HK-2 (cell line): Measurements from ENCODE around the gene COG4.
"Not testable (repeated sequence)": the region's sequence is repeated elsewhere in the genome, so short reads cannot be mapped to it uniquely, and the experiment has no call there.

Source experiments
- DNase-seq: peaks from one replicate; pipeline ENCODE4 v3.0.0-alpha.2; 2018; ENCODE audit not compliant: unreplicated experiment

The COG4 gene

DNA sequence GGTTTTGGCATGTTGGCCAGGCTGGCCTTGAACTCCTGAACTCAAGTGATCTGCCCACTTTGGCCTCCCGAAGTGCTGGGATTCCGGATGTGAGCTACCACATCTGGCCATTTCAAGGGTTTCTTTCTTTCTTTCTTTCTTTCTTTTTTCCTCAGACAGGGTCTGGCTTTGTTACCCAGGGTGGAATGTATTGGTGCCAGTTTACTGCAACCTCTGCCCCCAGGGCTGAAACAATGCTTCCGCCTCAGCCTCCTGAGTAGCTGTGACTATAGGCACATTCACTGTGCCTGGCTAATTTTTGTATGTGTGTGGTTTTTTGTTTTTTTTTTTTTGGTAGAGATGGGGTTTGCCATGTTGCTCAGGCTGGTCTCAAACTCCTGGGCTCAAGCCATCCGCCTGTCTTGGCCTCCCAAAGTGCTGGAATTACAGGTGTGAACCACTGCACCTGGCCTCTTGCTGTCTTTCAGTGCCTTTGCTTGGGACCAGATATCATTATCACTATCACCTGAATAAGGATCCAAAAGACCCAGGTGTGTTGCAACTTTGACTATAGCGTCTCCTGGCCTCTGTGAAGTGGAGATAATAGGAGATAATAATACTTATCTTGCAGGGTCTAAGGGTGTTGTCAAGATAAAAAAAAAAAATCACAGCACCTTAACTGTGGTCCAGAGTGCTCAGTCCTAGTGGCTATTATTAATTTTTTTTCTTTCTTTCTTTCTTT is 65.7 kb downstream of the COG4 start:
- no peak for DNase-seq

- DNase-seq, result no peak
These were observed 67.4 kb downstream of the COG4 start for GRCh38 chr16:70455910-70456309.

- DNase-seq, result peak; percentile 75
These were observed 68.9 kb downstream of the COG4 start, which contains the start of gene FCSK for GRCh38 chr16:70454222-70455034. TSS of gene FCSK (plus strand) at chr16:70454595. CDS start at chr16:70463191, 8,596 bp downstream.

GRCh38 chr16:70453892-70454221 is 69.5 kb downstream of the COG4 start:
- no peak for DNase-seq

- no peak for DNase-seq
These were observed 70.0 kb downstream of the COG4 start for GRCh38 chr16:70453117-70453891.

GRCh38 chr16:70451004-70451340 is 72.4 kb downstream of the COG4 start:
- DNase-seq, result not testable (repeated sequence)

DNA sequence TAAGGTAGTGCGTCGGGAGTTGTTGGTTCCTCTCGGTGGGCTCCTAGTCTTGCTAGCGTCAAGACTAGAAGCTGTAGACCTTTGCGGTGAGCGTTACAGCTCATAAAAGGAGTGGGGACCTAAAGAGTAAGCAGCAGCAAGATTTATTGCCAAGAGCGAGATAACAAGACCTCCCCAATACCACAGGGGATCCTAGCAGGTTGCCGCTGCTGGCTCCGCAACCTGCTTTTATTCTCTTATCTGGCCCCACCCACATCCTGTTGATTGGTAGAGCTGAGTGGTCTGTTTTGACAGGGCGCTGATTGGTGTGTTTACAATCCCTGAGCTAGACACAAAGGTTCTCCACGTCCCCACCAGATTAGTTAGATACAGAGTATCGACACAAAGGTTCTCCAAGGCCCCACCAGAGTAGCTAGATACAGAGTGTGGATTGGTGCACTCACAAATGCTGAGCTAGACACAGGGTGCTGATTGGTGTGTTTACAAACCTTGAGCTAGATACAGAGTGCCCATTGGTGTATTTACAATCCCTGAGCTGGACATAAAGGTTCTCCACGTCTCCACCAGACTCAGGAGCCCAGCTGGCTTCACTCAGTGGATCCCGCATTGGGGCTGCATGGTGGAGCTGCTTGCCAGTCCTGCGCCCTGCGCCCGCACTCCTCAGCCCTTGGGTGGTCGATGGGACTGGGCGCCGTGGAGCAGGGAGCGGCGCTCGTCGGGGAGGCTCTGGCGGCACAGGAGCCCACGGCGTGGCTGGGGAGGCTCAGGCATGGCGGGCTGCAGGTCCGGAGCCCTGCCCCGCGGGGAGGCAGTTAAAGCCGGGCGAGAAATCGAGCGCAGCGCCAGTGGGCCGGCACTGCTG is 73.0 kb downstream of the COG4 start:
- DNase-seq, result not testable (repeated sequence)

- no peak for DNase-seq
These were observed 75.3 kb downstream of the COG4 start for GRCh38 chr16:70448075-70448474.

GRCh38 chr16:70444249-70445063 is 78.9 kb downstream of the COG4 start:
- DNase-seq, result no peak

- no peak for DNase-seq
These were observed 81.0 kb downstream of the COG4 start for GRCh38 chr16:70442344-70442743.

DNA sequence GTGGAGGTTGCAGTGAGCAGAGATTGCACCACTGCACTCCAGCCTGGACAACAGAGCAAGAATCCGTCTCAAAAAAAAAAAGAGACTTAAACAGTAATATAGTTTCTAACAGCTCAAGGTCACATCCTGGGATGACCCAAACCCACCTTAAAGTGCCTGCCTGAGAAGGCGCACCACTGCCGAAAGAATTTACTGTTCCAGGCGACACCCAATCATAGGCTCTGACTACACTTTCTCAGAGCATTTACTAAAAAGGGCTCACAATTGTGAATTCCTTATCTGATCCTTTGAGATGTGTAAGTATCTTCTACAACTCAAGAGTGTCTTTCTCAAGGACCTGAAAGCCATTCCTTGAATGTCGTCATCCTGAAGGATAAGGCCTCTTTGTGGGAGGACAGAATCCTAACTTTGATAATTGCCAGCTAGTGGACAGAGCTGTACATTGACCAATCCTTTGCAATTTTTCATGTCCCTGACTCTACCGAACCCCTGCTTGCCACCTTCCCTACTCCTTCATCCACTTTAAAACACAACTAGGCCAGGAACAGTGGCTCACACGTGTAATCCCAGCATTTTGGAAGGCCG is 81.9 kb downstream of the COG4 start:
- no peak for DNase-seq

DNA sequence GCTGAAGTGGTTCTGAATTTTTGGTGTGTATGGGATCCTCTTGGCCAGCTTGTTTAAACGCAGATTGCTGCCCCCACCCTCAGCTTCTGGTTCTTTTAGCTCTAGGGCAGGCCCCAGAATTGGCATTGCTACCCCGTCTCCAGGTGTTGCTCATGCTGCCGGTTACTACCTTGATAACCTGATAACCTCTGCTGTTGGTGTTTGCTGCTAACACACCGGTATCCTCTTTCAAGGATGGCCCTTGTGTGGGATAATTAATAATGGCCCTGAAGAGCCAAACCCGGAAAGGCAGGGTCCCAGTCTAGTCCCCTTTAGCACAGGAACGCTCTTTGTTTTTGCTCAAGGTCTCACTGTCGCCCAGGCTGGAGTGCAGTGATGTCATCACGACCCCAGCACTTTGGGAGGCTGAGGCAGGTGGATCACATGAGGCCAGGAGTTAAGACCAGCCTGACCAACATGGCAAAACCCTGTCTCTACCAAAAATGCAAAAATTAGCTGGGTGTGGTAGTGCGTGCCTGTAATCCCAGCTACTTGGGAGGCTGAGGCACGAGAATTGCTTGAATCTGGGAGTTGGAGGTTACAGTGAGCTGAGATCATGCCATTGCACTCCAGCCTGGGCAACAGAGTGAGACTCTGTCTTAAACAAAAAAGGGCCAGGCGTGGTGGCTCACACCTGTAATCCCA is 83.2 kb downstream of the COG4 start:
- DNase-seq, result no peak

DNA sequence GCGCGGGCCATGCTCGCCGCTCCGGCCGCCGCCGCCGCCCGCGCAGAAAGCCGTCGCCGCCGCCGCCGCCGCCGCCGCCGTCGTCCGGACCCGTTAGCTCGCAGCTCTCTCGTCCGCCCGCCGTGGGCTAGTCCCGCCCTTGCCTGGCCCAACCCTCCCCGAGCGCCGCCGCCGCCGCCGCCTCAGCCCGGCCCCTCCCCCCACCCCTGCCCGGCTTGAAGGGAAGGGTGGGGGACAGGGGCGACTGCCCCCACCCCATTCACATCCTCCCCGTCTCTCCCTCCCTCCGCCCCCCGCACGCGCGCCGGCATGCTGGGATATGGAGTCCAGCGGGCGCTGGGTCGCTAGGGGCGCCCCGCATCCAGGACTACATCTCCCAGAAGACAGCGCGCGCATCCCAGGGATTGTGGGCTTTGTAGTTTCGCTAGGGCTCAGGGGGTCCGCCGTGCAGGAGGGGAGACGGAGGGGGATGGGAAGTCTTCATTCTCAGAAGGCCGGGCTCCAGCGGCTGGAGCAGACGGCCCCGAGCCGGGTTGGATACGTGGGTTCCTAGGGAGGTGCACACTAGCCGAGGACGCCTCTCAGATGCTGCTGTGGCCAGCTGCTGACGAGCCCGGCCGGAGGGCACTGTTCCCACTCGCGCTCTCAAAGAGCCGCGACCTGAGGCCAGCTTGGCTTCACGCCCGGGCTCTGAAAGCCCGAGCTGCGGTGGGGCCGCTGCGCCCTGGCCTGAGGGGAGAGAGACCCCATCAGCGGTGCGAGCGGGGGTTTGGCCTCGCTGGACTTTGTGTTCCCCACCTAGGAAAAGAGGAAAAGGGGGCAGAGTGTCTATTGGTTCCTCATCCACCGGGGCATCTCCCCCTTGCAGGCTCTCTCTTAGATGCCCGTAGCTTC is 84.1 kb downstream of the COG4 start, which contains the start of gene ST3GAL2:
Gene ST3GAL2, minus strand, starts transcription at position 132 of the 894 bp plus-strand sequence. CDS start 40,570 bp downstream, outside the sequence.
- DNase-seq, result peak; percentile 95

DNA sequence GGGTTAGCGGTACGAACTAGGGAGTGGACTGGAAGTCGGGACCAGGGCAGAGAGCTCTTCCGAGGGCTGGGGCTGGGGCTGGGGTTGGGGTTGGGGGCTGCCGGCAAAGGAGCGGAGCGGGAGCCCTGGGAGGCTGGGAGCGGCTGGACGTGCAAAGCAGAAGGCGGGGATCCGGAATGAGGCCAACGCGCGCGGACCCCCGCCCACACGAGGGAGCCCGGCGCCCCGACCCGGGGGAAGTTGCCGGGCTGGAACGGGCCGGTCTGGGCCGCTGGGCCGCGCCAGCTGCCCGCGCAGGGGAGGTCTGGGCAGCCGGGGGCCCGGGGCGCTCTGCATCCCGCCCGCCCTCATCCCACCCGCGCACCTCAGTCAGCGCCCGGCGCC is 84.8 kb downstream of the COG4 start:
- DNase-seq, result peak; percentile 45

- DNase-seq, result peak; percentile 55
These were observed 85.5 kb downstream of the COG4 start for GRCh38 chr16:70437582-70438557.

DNA sequence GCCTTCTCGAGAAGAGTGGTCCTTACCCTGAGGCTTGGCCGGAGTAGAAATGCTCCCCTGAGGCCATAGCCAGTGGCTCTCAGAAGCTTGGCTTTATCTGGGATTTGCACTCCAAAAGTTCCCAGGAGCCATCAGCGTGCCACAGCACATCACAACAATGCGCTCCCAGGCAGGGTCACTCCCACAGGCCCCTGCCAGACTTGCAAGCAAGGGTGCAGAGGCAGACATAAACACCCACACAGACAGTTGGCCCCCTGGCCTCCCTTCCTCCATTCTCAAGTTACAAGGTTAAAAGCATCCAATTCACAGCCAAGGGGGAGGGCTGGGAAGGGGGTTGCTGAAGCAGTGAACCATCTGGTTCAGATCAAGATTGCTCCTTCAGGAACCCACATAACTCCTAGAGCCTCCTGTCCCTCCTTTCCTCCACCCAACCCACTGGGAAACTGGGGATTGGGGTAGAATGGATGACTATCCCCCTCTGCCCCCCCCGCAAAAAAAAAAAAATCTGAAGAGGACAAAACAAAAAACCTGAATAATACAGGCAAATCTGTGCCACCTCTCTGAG is 86.3 kb downstream of the COG4 start:
- no peak for DNase-seq
